Keratinocyte (primary cell): Measurements from ENCODE around the gene CEP20.

ENCODE experiments used
- EZH2 ChIP-seq: IDR thresholded peaks from one replicate; pipeline ENCODE4 v1.6.1; 2012; ENCODE audit warnings: inconsistent platforms, mild to moderate bottlenecking, low read length, moderate library complexity
- TF ChIP-seq, protein P1 (sequence below), 3 experiments: IDR thresholded peaks in 1 of 3; conservative IDR thresholded peaks in 1 of 3; optimal IDR thresholded peaks in 1 of 3; 2 replicates in 2 of 3; 3 replicates in 1 of 3; pipeline versions ENCODE3 to v1.5.1; 2011; ENCODE audit warnings: low read length in 3 of 3, mild to moderate bottlenecking in 3 of 3, moderate library complexity in 2 of 3, control low read depth in 1 of 3, inconsistent platforms in 1 of 3; ENCODE audit not compliant: insufficient read depth in 2 of 3; ENCODE audit errors: extremely low read depth in 1 of 3

DNA sequence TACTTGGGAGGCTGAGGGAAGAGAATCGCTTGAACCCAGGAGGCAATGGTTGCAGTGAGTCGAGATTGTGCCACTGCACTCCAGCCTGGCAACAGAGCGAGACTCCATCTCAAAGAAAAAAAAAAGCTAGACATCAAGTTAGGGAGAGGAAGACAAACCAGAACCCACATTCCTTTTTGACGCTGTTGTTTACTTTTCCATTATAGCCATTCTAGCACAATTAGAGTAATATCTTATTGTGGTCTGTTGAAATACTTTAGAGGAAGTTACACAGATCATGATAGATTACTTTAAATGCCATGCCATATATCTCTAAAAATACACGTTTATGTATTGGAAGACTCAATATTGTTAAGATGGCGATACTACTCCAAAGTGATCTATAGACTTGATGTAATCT is 44.5 kb upstream of the CEP20 start:
- TF ChIP-seq, protein P1, sequence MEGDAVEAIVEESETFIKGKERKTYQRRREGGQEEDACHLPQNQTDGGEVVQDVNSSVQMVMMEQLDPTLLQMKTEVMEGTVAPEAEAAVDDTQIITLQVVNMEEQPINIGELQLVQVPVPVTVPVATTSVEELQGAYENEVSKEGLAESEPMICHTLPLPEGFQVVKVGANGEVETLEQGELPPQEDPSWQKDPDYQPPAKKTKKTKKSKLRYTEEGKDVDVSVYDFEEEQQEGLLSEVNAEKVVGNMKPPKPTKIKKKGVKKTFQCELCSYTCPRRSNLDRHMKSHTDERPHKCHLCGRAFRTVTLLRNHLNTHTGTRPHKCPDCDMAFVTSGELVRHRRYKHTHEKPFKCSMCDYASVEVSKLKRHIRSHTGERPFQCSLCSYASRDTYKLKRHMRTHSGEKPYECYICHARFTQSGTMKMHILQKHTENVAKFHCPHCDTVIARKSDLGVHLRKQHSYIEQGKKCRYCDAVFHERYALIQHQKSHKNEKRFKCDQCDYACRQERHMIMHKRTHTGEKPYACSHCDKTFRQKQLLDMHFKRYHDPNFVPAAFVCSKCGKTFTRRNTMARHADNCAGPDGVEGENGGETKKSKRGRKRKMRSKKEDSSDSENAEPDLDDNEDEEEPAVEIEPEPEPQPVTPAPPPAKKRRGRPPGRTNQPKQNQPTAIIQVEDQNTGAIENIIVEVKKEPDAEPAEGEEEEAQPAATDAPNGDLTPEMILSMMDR (optimal IDR thresholded peaks at IDR 0.05 in 1 of 3, IDR thresholded peaks at IDR 0.05 in 1 of 3, conservative IDR thresholded peaks at IDR 0.05 in 1 of 3; ENCODE audit: extremely low read depth in 1 of 3, insufficient read depth in 2 of 3, low read length in 3 of 3): no peak
- no peak for TF ChIP-seq EZH2
